Peyer's patch (tissue), 4 donors: Measurements from ENCODE around the gene ZNF75A. TPM values are rescaled to one million over a fixed set of nuclear protein-coding genes. Genes with fewer than 3 reads are reported as not detected.
"Not testable (repeated sequence)": the region's sequence is repeated elsewhere in the genome, so short reads cannot be mapped to it uniquely, and the experiment has no call there.

Experiments
- DNase-seq, 3 donors: peaks; one replicate each; pipeline ENCODE4 v3.0.0-alpha.2; 2017 to 2019
- H3K27ac ChIP-seq, 4 donors: fragments of 200-600 bp; sonication (generic); one replicate each; pipeline ENCODE4 v1.5.1; 2016 to 2019
- H3K27me3 ChIP-seq, 2 donors: fragments of 200-600 bp; sonication (generic); one replicate each; pipeline ENCODE4 v1.5.1; 2019
- H3K36me3 ChIP-seq, 3 donors: fragments of 200-600 bp; sonication (generic); one replicate each; pipeline ENCODE4 v1.5.1; 2016 to 2019
- H3K4me1 ChIP-seq, 4 donors: fragments of 200-600 bp; sonication (generic); one replicate each; pipeline ENCODE4 v1.5.1; 2016 to 2019
- H3K4me3 ChIP-seq, 4 donors: fragments of 200-600 bp; sonication (generic); 1 replicate in 3 of 4; 2 replicates in 1 of 4; pipeline ENCODE4 v1.5.1; 2016 to 2019; ENCODE audit warnings: mild to moderate bottlenecking in 1 of 4
- H3K9me3 ChIP-seq, 4 donors: fragments of 200-600 bp; sonication (generic); one replicate each; pipeline ENCODE4 v1.5.1; 2016 to 2019; ENCODE audit warnings: mild to moderate bottlenecking in 1 of 4
- POLR2A ChIP-seq, 2 donors: fragments of 450-650 bp; IDR thresholded peaks; one replicate each; pipeline ENCODE4 v1.5.1; 2017; ENCODE audit warnings: antibody characterized with exemption in 2 of 2, mild to moderate bottlenecking in 2 of 2, moderate library complexity in 2 of 2
- total RNA-seq, 4 donors: library from RNA; depleted of rRNA; stranded (reverse); fragments of >200 nt; gene quantifications; one replicate each; pipeline ENCODE4 v1.1.0, GENCODE V29; 2016
- TF ChIP-seq, protein P1 (sequence below), 6 experiments: fragments of 450-650 bp in 4 of 6; fragments of 200-600 bp in 2 of 6; sonication (generic) in 1 of 6; IDR thresholded peaks; one replicate each; pipeline ENCODE4 v1.5.1; 2017 to 2019; ENCODE audit warnings: antibody characterized with exemption in 6 of 6, mild to moderate bottlenecking in 3 of 6, moderate library complexity in 1 of 6

ZNF75A gene
- total RNA-seq, 4 donors from 2014 or later, result 19.3 to 56.9 (median 41.6) TPM

DNA sequence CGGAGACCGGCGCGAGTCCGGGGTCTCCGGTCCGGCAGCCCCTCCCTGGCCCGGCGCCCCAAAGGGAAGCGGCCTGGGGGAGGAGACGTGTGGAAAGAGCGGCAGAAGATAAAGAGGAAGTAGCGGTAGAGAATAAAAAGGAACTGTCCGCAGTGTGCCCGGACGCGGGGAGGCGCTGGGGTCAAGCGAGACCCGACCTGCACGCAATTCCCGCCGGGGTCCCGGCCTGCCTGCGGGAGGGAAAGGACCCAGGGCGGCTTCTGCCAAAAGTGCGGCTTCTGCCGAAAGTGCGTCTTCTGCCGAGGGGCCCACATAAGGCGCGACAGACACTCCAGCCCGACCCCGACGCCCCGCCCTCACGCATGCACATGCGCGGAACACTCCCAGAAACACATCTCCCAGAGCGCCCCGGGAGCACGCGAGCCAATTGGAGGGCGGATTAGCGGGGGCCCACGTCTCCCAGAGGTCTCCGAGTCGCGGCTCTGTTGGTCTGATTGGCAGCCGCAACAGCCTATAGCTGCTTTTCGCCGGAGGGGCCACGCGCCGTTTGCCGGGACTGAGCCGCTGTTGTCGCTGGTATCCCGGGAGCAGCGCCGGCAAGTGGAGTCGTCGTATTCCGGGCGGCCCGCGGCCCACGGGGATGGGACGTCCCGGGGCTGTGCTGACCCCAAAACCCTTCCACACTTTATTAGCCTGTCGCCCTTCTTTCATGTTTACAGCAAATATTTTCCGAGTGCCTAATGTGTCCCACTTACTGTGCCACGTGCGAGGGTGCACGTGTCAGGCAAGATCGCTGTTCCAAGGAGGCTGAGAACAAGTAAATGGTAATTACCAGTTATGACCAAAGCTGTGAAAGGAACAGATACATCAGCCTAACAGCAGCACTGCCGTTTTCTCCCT is 40.9 kb upstream of the ZNF75A start:
- Histone ChIP-seq H3K36me3 (no peaks in the 10 kb centered on the region), H3K9me3 (no peaks in the 10 kb centered on the region), H3K27ac (peak overlapping the region; percentile 93 to 99 (median 98)), H3K4me1 (peaks cover 0 to 9% (median 0%) of the 10 kb centered on the region in 4 donors), H3K4me3 (peak overlapping the region; percentile 61 to 85 (median 70)), H3K27me3 (no peaks in the 10 kb centered on the region)
- TF ChIP-seq, protein P1, sequence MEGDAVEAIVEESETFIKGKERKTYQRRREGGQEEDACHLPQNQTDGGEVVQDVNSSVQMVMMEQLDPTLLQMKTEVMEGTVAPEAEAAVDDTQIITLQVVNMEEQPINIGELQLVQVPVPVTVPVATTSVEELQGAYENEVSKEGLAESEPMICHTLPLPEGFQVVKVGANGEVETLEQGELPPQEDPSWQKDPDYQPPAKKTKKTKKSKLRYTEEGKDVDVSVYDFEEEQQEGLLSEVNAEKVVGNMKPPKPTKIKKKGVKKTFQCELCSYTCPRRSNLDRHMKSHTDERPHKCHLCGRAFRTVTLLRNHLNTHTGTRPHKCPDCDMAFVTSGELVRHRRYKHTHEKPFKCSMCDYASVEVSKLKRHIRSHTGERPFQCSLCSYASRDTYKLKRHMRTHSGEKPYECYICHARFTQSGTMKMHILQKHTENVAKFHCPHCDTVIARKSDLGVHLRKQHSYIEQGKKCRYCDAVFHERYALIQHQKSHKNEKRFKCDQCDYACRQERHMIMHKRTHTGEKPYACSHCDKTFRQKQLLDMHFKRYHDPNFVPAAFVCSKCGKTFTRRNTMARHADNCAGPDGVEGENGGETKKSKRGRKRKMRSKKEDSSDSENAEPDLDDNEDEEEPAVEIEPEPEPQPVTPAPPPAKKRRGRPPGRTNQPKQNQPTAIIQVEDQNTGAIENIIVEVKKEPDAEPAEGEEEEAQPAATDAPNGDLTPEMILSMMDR (IDR thresholded peaks at IDR 0.05), result peak in 4 of 6 experiments; percentile 17 to 49 (median 40)
- TF ChIP-seq POLR2A (IDR thresholded peaks at IDR 0.05), result peak; percentile 72 to 76
- peak; percentile 94 to 98 (median 95) for DNase-seq

DNA sequence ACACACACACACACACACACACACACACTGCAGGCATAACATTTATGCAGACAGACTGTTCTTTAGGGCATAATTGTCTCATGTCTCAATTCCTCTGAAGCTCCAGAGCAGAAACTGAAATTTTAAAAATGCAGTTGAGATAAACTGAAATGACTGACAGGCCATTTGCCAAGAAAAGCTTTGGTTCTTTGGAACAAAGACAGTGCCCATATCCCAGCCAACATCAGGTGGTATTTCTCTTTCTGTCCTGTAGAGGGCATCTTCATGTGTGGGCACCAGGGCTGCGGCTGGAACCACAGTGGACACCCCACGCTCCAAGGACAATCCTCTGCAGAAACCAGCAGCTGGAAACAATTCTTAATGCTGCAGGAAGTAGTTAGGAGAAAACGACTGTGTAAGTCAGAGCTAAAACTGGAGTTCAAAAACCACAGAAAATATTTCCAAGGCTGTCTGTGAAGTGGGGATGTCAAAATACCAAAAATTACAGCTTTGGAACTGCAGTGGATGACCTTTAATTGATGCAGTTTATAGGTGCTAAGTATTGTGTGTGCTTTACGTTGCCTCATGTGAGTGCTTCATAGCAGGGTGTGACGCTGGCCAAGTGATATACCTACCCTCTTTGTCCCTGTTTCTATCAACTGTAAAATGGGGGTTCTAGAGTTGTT is 38.3 kb upstream of the ZNF75A start:
- no peaks in the 10 kb centered on the region for H3K36me3 ChIP-seq

DNA sequence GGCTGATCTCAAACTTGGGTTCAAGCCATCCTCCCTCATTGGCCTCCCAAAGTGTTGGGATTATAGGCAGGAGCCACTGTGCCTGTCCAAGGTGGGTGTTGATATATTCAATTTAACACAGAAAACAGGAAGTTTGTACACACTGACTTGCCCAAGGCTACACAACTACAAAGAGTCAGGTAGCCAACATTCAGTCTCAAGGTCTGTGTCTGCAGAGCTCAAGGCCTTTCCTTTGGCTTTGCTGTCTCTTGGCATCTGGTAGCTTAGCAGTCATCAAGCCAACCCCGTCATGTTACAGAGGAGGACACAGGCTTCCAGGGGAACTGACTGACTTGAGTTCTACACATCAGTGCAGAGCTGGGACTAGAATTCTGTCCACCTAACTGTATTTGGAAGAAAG is 37.0 kb upstream of the ZNF75A start:
- TF ChIP-seq, protein P1 (IDR thresholded peaks at IDR 0.05), result no peak
- no peak for TF ChIP-seq POLR2A (IDR thresholded peaks at IDR 0.05)
- Histone ChIP-seq H3K4me3 (no peak overlapping the region), H3K36me3 (no peaks in the 10 kb centered on the region), H3K4me1 (peaks cover 0 to 9% (median 0%) of the 10 kb centered on the region in 4 donors), H3K27me3 (no peaks in the 10 kb centered on the region), H3K9me3 (no peaks in the 10 kb centered on the region), H3K27ac (no peak overlapping the region)
- no peak for DNase-seq

More for the DNA sequence above, 38.3 kb upstream of the ZNF75A start:
- H3K4me1 ChIP-seq, result peaks cover 0 to 9% (median 0%) of the 10 kb centered on the region in 4 donors
- DNase-seq, result no peak
- H3K4me3 ChIP-seq, result no peak overlapping the region
- H3K27me3 ChIP-seq, result no peaks in the 10 kb centered on the region
- TF ChIP-seq, protein P1 (IDR thresholded peaks at IDR 0.05), result peak in 5 of 6 experiments; percentile 19 to 34 (median 30)
- TF ChIP-seq POLR2A (IDR thresholded peaks at IDR 0.05), result no peak
- H3K27ac ChIP-seq, result no peak overlapping the region
- H3K9me3 ChIP-seq, result no peaks in the 10 kb centered on the region

DNA sequence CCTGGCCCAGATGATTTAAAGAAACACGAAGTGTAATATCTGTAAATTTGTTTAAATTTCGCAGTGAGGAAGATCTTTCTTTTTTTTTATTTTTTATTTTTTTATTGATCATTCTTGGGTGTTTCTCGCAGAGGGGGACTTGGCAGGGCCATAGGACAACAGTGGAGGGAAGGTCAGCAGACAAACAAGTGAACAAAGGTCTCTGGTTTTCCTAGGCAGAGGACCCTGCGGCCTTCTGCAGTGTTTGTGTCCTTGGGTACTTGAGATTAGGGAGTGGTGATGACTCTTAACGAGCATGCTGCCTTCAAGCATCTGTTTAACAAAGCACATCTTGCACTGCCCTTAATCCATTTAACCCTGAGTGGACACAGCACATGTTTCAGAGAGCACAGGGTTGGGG is 34.6 kb upstream of the ZNF75A start:
- not testable (repeated sequence) for H3K36me3 ChIP-seq, H3K9me3 ChIP-seq, DNase-seq, H3K4me1 ChIP-seq, H3K27me3 ChIP-seq, H3K4me3 ChIP-seq, H3K27ac ChIP-seq

DNA sequence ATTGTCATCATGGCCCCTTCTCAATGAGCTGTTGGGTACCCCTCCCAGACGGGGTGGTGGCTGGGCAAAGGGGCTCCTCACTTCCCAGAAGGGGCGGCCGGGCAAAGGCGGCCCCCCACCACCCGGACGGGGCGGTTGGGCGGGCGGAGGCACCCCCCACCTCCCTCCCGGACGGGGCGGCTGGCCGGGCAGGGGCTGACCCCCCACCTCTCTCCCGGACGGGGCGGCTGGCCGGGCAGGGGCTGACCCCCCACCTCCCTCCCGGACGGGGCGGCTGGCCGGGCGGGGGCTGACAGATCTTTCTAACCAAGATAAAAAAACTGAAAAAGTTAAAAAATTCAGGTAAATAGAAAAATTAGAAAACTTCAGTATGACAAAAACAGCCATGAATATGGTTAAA is 34.0 kb upstream of the ZNF75A start:
- H3K4me1 ChIP-seq, DNase-seq, H3K27ac ChIP-seq, H3K4me3 ChIP-seq, H3K27me3 ChIP-seq, H3K36me3 ChIP-seq, H3K9me3 ChIP-seq: not testable (repeated sequence)

DNA sequence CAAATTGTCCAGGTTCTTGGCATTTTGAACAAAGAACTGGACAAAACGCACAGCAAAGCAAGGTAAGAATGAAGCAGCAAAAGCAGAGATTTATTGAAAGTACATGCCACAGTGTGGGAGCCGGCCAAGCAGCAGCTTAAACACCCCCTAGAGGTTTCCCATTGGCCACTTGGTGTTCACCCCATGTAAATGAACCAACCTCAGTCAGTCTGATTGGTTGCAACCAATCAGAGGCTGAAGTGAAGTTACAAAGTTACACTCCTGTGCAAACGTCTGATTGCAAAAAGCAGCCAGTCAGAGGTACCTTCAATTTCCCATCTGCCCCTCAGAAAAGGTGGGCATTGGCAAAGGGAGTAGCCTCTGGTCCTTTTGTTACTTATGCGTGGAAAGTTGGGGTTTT is 30.8 kb upstream of the ZNF75A start:
- Histone ChIP-seq H3K9me3 (no peaks in the 10 kb centered on the region), H3K36me3 (no peaks in the 10 kb centered on the region), H3K4me1 (no peaks in the 10 kb centered on the region), H3K27me3 (no peaks in the 10 kb centered on the region), H3K27ac (no peak overlapping the region), H3K4me3 (no peak overlapping the region)
- TF ChIP-seq, protein P1 (IDR thresholded peaks at IDR 0.05), result no peak
- TF ChIP-seq POLR2A (IDR thresholded peaks at IDR 0.05), result no peak
- peak in 1 of 3 donors; percentile 7 for DNase-seq
